Measurements from ENCODE around the gene KLHL30.
"Not testable (repeated sequence)": the region's sequence is repeated elsewhere in the genome, so short reads cannot be mapped to it uniquely, and the experiment has no call there.

KLHL30 gene

GRCh38 chr2:238101891-238102841 lies 36.3 kb upstream of the KLHL30 start:
- no peak for DNase-seq

GRCh38 chr2:238102865-238103264 lies 35.6 kb upstream of the KLHL30 start:
- no peak for DNase-seq

- DNase-seq, result no peak
These were observed 34.8 kb upstream of the KLHL30 start for GRCh38 chr2:238103465-238104225.

- no peak for DNase-seq
These were observed 34.2 kb upstream of the KLHL30 start for GRCh38 chr2:238104226-238104690.

- DNase-seq, result no peak
These were observed 33.6 kb upstream of the KLHL30 start for GRCh38 chr2:238104691-238105371.

- DNase-seq, result no peak
These were observed 32.7 kb upstream of the KLHL30 start for GRCh38 chr2:238105506-238106338.

- no peak for DNase-seq
These were observed 32.1 kb upstream of the KLHL30 start for GRCh38 chr2:238106339-238106697.

- DNase-seq, result peak in 1 of 2 experiments; percentile 74
These were observed 31.6 kb upstream of the KLHL30 start for GRCh38 chr2:238106698-238107524.

- DNase-seq, result no peak
These were observed 30.7 kb upstream of the KLHL30 start for GRCh38 chr2:238107525-238108422.

- DNase-seq, result peak in 1 of 2 experiments; percentile 51
These were observed 29.9 kb upstream of the KLHL30 start for GRCh38 chr2:238108423-238109183.

GRCh38 chr2:238113611-238114010 lies 24.9 kb upstream of the KLHL30 start:
- DNase-seq, result no peak

GRCh38 chr2:238114331-238114841 lies 24.1 kb upstream of the KLHL30 start:
- DNase-seq, result no peak

- no peak for DNase-seq
These were observed 23.4 kb upstream of the KLHL30 start for GRCh38 chr2:238114851-238115660.

GRCh38 chr2:238115709-238116108 lies 22.8 kb upstream of the KLHL30 start:
- not testable (repeated sequence) for DNase-seq

GRCh38 chr2:238116298-238117198 lies 21.9 kb upstream of the KLHL30 start:
- no peak for DNase-seq

- no peak for DNase-seq
These were observed 21.0 kb upstream of the KLHL30 start for GRCh38 chr2:238117199-238118154.
